ENCODE measurements around the gene FER1L5. TPM values are rescaled to one million over a fixed set of nuclear protein-coding genes. Genes with fewer than 3 reads are reported as not detected.

The FER1L5 gene
- total and polyA plus RNA-seq, 2 donors (not counting 1 experiment from before 2014, with no cell fraction given) = 0.24 to 0.50 TPM

GRCh38 chr2:96751800-96752199, 109.2 kb downstream of the FER1L5 start:
- TF ChIP-seq CTCF (conservative IDR thresholded peaks at IDR 0.05 in 1 of 2, IDR thresholded peaks at IDR 0.05 in 1 of 2; ENCODE audit: low read depth in 1 of 2, low read length in 2 of 2) (no peak), EZH2 (IDR thresholded peaks at IDR 0.05; ENCODE audit: low read length, missing control alignments) (no peak)
- H4K20me1 ChIP-seq (ENCODE audit: control insufficient read depth, extremely low read depth, insufficient read depth, low read length) = no peaks in the 10 kb centered on the region
- no peak for DNase-seq (ENCODE audit: low read depth in 2 of 2)
- no peaks in the 10 kb centered on the region for H3K79me2 ChIP-seq (ENCODE audit: control insufficient read depth, insufficient read depth, low read length)
- H3K27me3 ChIP-seq (ENCODE audit: control insufficient read depth, insufficient read depth, low read length) = peaks cover 3% of the 10 kb centered on the region
- no peak overlapping the region for H2AFZ ChIP-seq (ENCODE audit: low read length)
- H3K9me3 ChIP-seq (ENCODE audit: control insufficient read depth, insufficient read depth, low read depth, low read length) = no peaks in the 10 kb centered on the region
- no peaks in the 10 kb centered on the region for H3K4me1 ChIP-seq (ENCODE audit: control insufficient read depth, extremely low read depth, insufficient read depth, low read length)
- no peak overlapping the region for H3K4me2 ChIP-seq (ENCODE audit: extremely low read depth, insufficient read depth, low read length)
- H3K36me3 ChIP-seq (ENCODE audit: control insufficient read depth, insufficient read depth, low read length) = no peaks in the 10 kb centered on the region
- no peak overlapping the region for H3K27ac ChIP-seq (ENCODE audit: insufficient read depth, low read length)
- H3K9ac ChIP-seq (ENCODE audit: insufficient read depth, low read length) = no peak overlapping the region
- no peak overlapping the region for H3K4me3 ChIP-seq (replicated peaks in 1 of 4; ENCODE audit: control extremely low read depth in 1 of 4, insufficient read depth in 1 of 4, low read depth in 3 of 4, low read length in 4 of 4)

GRCh38 chr2:96753661-96754282, 111.2 kb downstream of the FER1L5 start:
- no peak overlapping the region for H3K4me2 ChIP-seq (ENCODE audit: extremely low read depth, insufficient read depth, low read length)
- no peaks in the 10 kb centered on the region for H3K4me1 ChIP-seq (ENCODE audit: control insufficient read depth, extremely low read depth, insufficient read depth, low read length)
- H3K9ac ChIP-seq (ENCODE audit: insufficient read depth, low read length) = no peak overlapping the region
- H3K27me3 ChIP-seq (ENCODE audit: control insufficient read depth, insufficient read depth, low read length) = peaks cover 3% of the 10 kb centered on the region
- no peaks in the 10 kb centered on the region for H3K36me3 ChIP-seq (ENCODE audit: control insufficient read depth, insufficient read depth, low read length)
- H3K4me3 ChIP-seq (replicated peaks in 1 of 4; ENCODE audit: control extremely low read depth in 1 of 4, insufficient read depth in 1 of 4, low read depth in 3 of 4, low read length in 4 of 4) = no peak overlapping the region
- no peaks in the 10 kb centered on the region for H4K20me1 ChIP-seq (ENCODE audit: control insufficient read depth, extremely low read depth, insufficient read depth, low read length)
- H2AFZ ChIP-seq (ENCODE audit: low read length) = no peak overlapping the region
- H3K9me3 ChIP-seq (ENCODE audit: control insufficient read depth, insufficient read depth, low read depth, low read length) = no peaks in the 10 kb centered on the region
- H3K79me2 ChIP-seq (ENCODE audit: control insufficient read depth, insufficient read depth, low read length) = no peaks in the 10 kb centered on the region
- no peak overlapping the region for H3K27ac ChIP-seq (ENCODE audit: insufficient read depth, low read length)
- DNase-seq (ENCODE audit: low read depth in 2 of 2) = no peak
- TF ChIP-seq EZH2 (IDR thresholded peaks at IDR 0.05; ENCODE audit: low read length, missing control alignments) (no peak), CTCF (conservative IDR thresholded peaks at IDR 0.05 in 1 of 2, IDR thresholded peaks at IDR 0.05 in 1 of 2; ENCODE audit: low read depth in 1 of 2, low read length in 2 of 2) (no peak)

- no peak overlapping the region for H3K27ac ChIP-seq (ENCODE audit: insufficient read depth, low read length)
- peaks cover 3% of the 10 kb centered on the region for H3K27me3 ChIP-seq (ENCODE audit: control insufficient read depth, insufficient read depth, low read length)
- no peak overlapping the region for H3K4me3 ChIP-seq (replicated peaks in 1 of 4; ENCODE audit: control extremely low read depth in 1 of 4, insufficient read depth in 1 of 4, low read depth in 3 of 4, low read length in 4 of 4)
- no peaks in the 10 kb centered on the region for H3K36me3 ChIP-seq (ENCODE audit: control insufficient read depth, insufficient read depth, low read length)
- DNase-seq (ENCODE audit: low read depth in 2 of 2) = no peak
- H4K20me1 ChIP-seq (ENCODE audit: control insufficient read depth, extremely low read depth, insufficient read depth, low read length) = no peaks in the 10 kb centered on the region
- H3K79me2 ChIP-seq (ENCODE audit: control insufficient read depth, insufficient read depth, low read length) = no peaks in the 10 kb centered on the region
- H3K4me2 ChIP-seq (ENCODE audit: extremely low read depth, insufficient read depth, low read length) = no peak overlapping the region
- no peak for TF ChIP-seq CTCF (conservative IDR thresholded peaks at IDR 0.05 in 1 of 2, IDR thresholded peaks at IDR 0.05 in 1 of 2; ENCODE audit: low read depth in 1 of 2, low read length in 2 of 2)
- no peak for TF ChIP-seq EZH2 (IDR thresholded peaks at IDR 0.05; ENCODE audit: low read length, missing control alignments)
- no peaks in the 10 kb centered on the region for H3K9me3 ChIP-seq (ENCODE audit: control insufficient read depth, insufficient read depth, low read depth, low read length)
- no peak overlapping the region for H2AFZ ChIP-seq (ENCODE audit: low read length)
- no peak overlapping the region for H3K9ac ChIP-seq (ENCODE audit: insufficient read depth, low read length)
- no peaks in the 10 kb centered on the region for H3K4me1 ChIP-seq (ENCODE audit: control insufficient read depth, extremely low read depth, insufficient read depth, low read length)
These were observed 111.8 kb downstream of the FER1L5 start for GRCh38 chr2:96754317-96754716.

Other genes with a start within 250 kb of the FER1L5 start
- gene NEURL3, start 137.4 kb upstream of the FER1L5 start, total RNA-seq = not detected in 2 replicates
- not detected in 2 replicates for gene NEURL3, start 137.4 kb upstream of the FER1L5 start, polyA plus RNA-seq
- gene ARID5A, start 106.0 kb upstream of the FER1L5 start, total RNA-seq = 7.2 and 9.7 TPM in 2 replicates
- 4.1 and 5.2 TPM in 2 replicates for gene ARID5A, start 106.0 kb upstream of the FER1L5 start, polyA plus RNA-seq
- gene KANSL3, start 4.5 kb upstream of the FER1L5 start, total RNA-seq = 28.2 and 36.5 TPM in 2 replicates
- 15.9 and 18.7 TPM in 2 replicates for gene KANSL3, start 4.5 kb upstream of the FER1L5 start, polyA plus RNA-seq
- gene LMAN2L, start 97.3 kb downstream of the FER1L5 start, total RNA-seq = 27.0 and 41.1 TPM in 2 replicates
- 24.7 and 28.2 TPM in 2 replicates for gene LMAN2L, start 97.3 kb downstream of the FER1L5 start, polyA plus RNA-seq
- 2.1 and 3.3 TPM in 2 replicates for gene CNNM4, start 118.1 kb downstream of the FER1L5 start, total RNA-seq
- 3.5 and 3.7 TPM in 2 replicates for gene CNNM4, start 118.1 kb downstream of the FER1L5 start, polyA plus RNA-seq
- gene CNNM3, start 173.5 kb downstream of the FER1L5 start, total RNA-seq = 9.9 and 13.1 TPM in 2 replicates
- 4.3 and 5.5 TPM in 2 replicates for gene CNNM3, start 173.5 kb downstream of the FER1L5 start, polyA plus RNA-seq
- gene ANKRD23, start 201.3 kb downstream of the FER1L5 start, total RNA-seq = 1.0 and 1.3 TPM in 2 replicates
- gene ANKRD23, start 201.3 kb downstream of the FER1L5 start, polyA plus RNA-seq = 0.41 and 0.70 TPM in 2 replicates
- gene ANKRD39, start 215.3 kb downstream of the FER1L5 start, total RNA-seq = 4.6 and 5.3 TPM in 2 replicates
- gene ANKRD39, start 215.3 kb downstream of the FER1L5 start, polyA plus RNA-seq = 5.8 and 7.1 TPM in 2 replicates
- 17.5 and 19.8 TPM in 2 replicates for gene SEMA4C, start 227.3 kb downstream of the FER1L5 start, total RNA-seq
- gene SEMA4C, start 227.3 kb downstream of the FER1L5 start, polyA plus RNA-seq = 9.4 and 12.7 TPM in 2 replicates

Measured in fibroblast of lung (primary cell).